Measurements from ENCODE around the gene DRD1. TPM values are rescaled to one million over a fixed set of nuclear protein-coding genes. Genes with fewer than 3 reads are reported as not detected.

The DRD1 gene
- total and polyA plus RNA-seq, 2 experiments from 2014 or later = 1.3 to 4.0 TPM

DNA sequence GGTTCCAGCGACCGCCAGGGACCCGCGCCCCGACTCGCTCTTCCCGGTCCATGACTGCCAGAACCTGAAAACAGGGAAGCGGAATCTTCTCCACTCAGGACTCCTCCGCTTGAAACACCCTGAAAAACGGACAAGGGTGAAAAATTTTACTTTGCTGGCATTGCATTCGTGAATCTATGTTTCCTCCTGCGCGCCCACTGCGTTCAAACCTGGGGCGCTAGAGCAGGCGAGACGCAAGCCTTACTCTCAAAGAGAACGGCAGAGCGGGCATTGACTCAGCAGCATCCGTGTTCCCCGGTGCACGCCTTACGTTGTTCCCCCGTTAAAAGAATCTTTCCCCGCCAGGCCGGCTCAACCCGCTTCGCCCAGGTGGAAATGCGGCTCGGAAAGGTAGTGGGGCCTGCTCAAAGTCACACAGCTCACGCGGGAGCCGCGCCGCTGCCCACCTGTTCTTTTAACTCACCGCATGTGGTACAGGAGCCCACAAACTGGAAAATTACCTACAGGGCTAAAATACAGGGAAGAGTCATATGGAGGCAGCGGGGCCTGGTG lies 999 bp upstream of the DRD1 start:
- Histone ChIP-seq H3K27ac (no peak overlapping the region), H3K4me3 (peak overlapping the region; percentile 47), H3K27me3 (peaks cover 65% of the 10 kb centered on the region), H3K36me3 (no peaks in the 10 kb centered on the region), H3K9me3 (ENCODE audit: low read depth) (no peaks in the 10 kb centered on the region), H3K4me1 (ENCODE audit: low read depth) (no peaks in the 10 kb centered on the region)
- DNase-seq (ENCODE audit: low read depth in 1 of 2, low spot score in 1 of 2) = no peak
- TF ChIP-seq, protein P1, sequence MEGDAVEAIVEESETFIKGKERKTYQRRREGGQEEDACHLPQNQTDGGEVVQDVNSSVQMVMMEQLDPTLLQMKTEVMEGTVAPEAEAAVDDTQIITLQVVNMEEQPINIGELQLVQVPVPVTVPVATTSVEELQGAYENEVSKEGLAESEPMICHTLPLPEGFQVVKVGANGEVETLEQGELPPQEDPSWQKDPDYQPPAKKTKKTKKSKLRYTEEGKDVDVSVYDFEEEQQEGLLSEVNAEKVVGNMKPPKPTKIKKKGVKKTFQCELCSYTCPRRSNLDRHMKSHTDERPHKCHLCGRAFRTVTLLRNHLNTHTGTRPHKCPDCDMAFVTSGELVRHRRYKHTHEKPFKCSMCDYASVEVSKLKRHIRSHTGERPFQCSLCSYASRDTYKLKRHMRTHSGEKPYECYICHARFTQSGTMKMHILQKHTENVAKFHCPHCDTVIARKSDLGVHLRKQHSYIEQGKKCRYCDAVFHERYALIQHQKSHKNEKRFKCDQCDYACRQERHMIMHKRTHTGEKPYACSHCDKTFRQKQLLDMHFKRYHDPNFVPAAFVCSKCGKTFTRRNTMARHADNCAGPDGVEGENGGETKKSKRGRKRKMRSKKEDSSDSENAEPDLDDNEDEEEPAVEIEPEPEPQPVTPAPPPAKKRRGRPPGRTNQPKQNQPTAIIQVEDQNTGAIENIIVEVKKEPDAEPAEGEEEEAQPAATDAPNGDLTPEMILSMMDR (IDR thresholded peaks at IDR 0.05; ENCODE audit: low read depth, low read length) = no peak

DNA sequence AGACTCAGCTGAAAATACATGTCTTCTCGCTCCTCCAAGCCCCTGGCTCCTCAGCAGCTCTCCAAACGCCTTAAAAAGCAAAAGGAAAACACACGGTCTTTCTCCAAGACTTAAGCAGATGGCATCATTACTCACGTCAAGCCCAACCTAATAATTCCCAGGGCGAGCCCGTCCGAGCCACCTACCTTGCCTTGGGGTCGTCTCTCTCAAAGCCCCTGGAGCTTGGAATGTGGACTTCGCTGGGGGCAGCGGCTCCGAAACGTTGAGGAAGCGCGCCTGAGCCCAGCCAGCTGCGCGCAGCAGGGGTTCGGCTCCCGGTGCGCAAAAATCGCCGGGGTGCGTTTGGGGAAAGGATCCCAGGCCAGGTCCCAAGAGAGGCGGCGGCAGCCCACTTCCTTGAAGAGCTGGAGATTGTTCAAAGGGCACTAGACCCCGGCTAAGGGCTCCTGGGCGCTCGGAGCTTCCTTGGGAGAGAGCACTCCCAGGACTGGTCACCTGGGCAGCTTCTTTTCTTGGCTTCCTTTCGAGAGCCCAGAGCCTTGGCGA lies 395 bp downstream of the DRD1 start:
- H3K27me3 ChIP-seq = peaks cover 66% of the 10 kb centered on the region
- no peak for DNase-seq (ENCODE audit: low read depth in 1 of 2, low spot score in 1 of 2)
- H3K27ac ChIP-seq = no peak overlapping the region
- H3K9me3 ChIP-seq (ENCODE audit: low read depth) = no peaks in the 10 kb centered on the region
- no peaks in the 10 kb centered on the region for H3K36me3 ChIP-seq
- peak overlapping the region; percentile 47 for H3K4me3 ChIP-seq
- no peaks in the 10 kb centered on the region for H3K4me1 ChIP-seq (ENCODE audit: low read depth)
- TF ChIP-seq, protein P1 (IDR thresholded peaks at IDR 0.05; ENCODE audit: low read depth, low read length) = no peak

DNA sequence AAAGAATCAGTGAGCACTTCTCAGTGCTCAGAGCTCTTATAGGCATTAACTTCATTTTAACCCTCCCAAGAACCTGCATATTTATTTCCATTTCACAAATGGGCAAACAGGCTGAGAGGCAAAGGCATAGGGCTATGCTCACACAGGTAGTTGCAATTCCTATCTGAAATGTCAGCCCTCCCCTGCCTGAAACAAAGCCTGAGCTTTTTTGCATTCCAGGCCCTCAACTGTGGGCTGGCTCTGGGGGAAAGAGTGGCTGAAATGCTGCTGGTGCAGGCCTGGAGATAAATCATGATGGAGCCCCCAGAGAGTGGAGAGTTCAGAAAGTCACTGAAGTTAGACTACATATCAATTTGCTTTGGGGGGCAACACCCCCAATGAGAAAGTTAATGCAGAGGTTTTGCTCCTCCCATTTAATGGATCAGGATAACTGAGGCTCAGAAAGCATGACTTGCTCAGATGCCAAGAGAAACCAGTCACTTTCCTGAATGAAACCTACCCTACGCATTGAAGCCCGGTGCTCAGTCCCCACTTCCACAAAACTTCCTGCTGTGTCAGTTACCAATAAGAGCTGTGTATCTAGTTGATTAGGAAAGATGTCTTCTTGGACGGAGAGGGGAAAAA lies 5.6 kb downstream of the DRD1 start:
- Histone ChIP-seq H3K4me3 (no peak overlapping the region), H3K36me3 (no peaks in the 10 kb centered on the region), H3K4me1 (ENCODE audit: low read depth) (no peaks in the 10 kb centered on the region), H3K27ac (no peak overlapping the region), H3K27me3 (peaks cover 35% of the 10 kb centered on the region), H3K9me3 (ENCODE audit: low read depth) (no peaks in the 10 kb centered on the region)
- DNase-seq (ENCODE audit: low read depth in 1 of 2, low spot score in 1 of 2) = no peak
- TF ChIP-seq, protein P1 (IDR thresholded peaks at IDR 0.05; ENCODE audit: low read depth, low read length) = no peak

DNA sequence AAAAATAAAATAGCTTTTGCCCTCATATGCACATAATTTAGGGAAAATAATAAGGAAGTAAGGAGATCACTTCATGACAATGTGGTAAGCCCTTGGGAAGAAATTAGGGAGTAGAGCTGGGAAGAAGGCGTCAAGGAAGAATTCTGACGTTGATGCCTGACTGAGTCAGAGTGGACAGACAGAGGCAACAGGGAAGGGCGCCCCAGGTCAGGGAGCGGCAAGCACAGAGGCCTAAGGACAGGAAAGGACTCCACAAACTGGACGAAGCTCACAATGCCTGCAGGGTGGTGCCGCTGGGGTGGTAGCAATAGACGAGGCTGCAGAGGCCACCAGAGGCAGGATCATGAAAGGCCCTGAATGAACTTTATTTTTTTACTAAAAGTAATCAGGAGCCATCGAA lies 7.6 kb downstream of the DRD1 start:
- no peak overlapping the region for H3K4me3 ChIP-seq
- H3K36me3 ChIP-seq = no peaks in the 10 kb centered on the region
- TF ChIP-seq, protein P1 (IDR thresholded peaks at IDR 0.05; ENCODE audit: low read depth, low read length) = no peak

DNA sequence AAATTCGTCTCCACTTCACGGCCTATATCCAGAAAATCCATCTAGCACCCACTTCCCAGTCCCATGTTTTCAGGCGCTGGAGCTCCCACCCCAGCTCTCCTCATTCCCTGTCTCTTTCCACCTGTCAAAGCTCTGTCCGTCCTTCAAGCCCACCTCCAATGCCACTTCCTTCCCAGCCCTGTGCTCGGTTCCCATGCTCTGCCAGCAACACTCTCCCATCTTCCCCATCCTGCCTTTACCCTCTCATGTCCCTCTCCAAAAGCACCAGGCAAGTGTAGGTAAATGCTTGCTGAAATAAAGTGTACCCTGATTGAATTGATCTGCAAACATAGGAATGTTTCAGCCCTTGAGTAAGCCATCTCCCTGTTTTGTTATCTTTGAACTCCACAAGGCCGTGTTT lies 9.2 kb downstream of the DRD1 start:
- H3K27me3 ChIP-seq = peaks cover under 1% of the 10 kb centered on the region
- no peaks in the 10 kb centered on the region for H3K4me1 ChIP-seq (ENCODE audit: low read depth)
- H3K4me3 ChIP-seq = no peak overlapping the region
- no peaks in the 10 kb centered on the region for H3K9me3 ChIP-seq (ENCODE audit: low read depth)
- TF ChIP-seq, protein P1 (IDR thresholded peaks at IDR 0.05; ENCODE audit: low read depth, low read length) = no peak
- no peak overlapping the region for H3K27ac ChIP-seq
- no peak for DNase-seq (ENCODE audit: low read depth in 1 of 2, low spot score in 1 of 2)
- no peaks in the 10 kb centered on the region for H3K36me3 ChIP-seq

More for the DNA sequence above, 7.6 kb downstream of the DRD1 start:
- Histone ChIP-seq H3K4me1 (ENCODE audit: low read depth) (no peaks in the 10 kb centered on the region), H3K27me3 (peaks cover 16% of the 10 kb centered on the region), H3K27ac (no peak overlapping the region), H3K9me3 (ENCODE audit: low read depth) (no peaks in the 10 kb centered on the region)
- no peak for DNase-seq (ENCODE audit: low read depth in 1 of 2, low spot score in 1 of 2)

All from cardiac muscle cell (in vitro differentiated cells and primary cell).